ENCODE data around the gene KLHL29. TPM values are rescaled to one million over a fixed set of nuclear protein-coding genes. Genes with fewer than 3 reads are reported as not detected.

Gene KLHL29
- total and polyA plus RNA-seq, 2 donors (not counting 1 experiment from before 2014, with no cell fraction given) = 1.3 to 3.4 TPM

GRCh38 chr2:23689131-23689700 is 304.2 kb downstream of the KLHL29 start:
- no peak for DNase-seq
- no peaks in the 10 kb centered on the region for H3K9me3 Mint-ChIP-seq (ENCODE audit: insufficient read depth)
- no peak overlapping the region for H3K9ac ChIP-seq (ENCODE audit: low read length)
- 92% methylated on average over 11 of the region's 11 CpGs for WGBS (ENCODE audit: insufficient coverage)
- ChIA-PET POLR2A (no interaction called here), CTCF (no interaction called here)
- peaks cover 2% of the 10 kb centered on the region for H3K4me1 Mint-ChIP-seq
- H3K36me3 ChIP-seq (replicated peaks in 1 of 2; ENCODE audit: control extremely low read depth in 1 of 2, control insufficient read depth in 1 of 2, extremely low read depth in 1 of 2, insufficient read depth in 2 of 2, low read length in 1 of 2) = no peaks in the 10 kb centered on the region
- H3K27me3 Mint-ChIP-seq = no peaks in the 10 kb centered on the region
- no peak for ATAC-seq (ENCODE audit: low read depth)
- TF ChIP-seq EZH2 (IDR thresholded peaks at IDR 0.05; ENCODE audit: borderline replicate concordance, insufficient read depth, low read depth, low read length, poor library complexity, severe bottlenecking) = no peak
- TF ChIP-seq, protein P1, sequence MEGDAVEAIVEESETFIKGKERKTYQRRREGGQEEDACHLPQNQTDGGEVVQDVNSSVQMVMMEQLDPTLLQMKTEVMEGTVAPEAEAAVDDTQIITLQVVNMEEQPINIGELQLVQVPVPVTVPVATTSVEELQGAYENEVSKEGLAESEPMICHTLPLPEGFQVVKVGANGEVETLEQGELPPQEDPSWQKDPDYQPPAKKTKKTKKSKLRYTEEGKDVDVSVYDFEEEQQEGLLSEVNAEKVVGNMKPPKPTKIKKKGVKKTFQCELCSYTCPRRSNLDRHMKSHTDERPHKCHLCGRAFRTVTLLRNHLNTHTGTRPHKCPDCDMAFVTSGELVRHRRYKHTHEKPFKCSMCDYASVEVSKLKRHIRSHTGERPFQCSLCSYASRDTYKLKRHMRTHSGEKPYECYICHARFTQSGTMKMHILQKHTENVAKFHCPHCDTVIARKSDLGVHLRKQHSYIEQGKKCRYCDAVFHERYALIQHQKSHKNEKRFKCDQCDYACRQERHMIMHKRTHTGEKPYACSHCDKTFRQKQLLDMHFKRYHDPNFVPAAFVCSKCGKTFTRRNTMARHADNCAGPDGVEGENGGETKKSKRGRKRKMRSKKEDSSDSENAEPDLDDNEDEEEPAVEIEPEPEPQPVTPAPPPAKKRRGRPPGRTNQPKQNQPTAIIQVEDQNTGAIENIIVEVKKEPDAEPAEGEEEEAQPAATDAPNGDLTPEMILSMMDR (IDR thresholded peaks at IDR 0.05) = no peak
- H3K79me2 ChIP-seq (ENCODE audit: control insufficient read depth, insufficient read depth, low read length) = no peaks in the 10 kb centered on the region
- H3K27ac Mint-ChIP-seq = no peak overlapping the region
- H4K20me1 ChIP-seq (ENCODE audit: control insufficient read depth, insufficient read depth, low read length, poor library complexity, severe bottlenecking) = no peaks in the 10 kb centered on the region
- H3K9me3 ChIP-seq (ENCODE audit: control extremely low read depth in 1 of 3, control insufficient read depth in 2 of 3, insufficient read depth in 1 of 3, low read length in 2 of 3) = no peaks in the 10 kb centered on the region
- H3K4me3 Mint-ChIP-seq = no peak overlapping the region
- no peak overlapping the region for H3K4me2 ChIP-seq (replicated peaks; ENCODE audit: low read depth, low read length, poor library complexity, severe bottlenecking)
- intact Hi-C loops (cut with micrococcal nuclease) = no loop called here
- no peaks in the 10 kb centered on the region for H3K27me3 ChIP-seq (replicated peaks in 1 of 4; ENCODE audit: control extremely low read depth in 1 of 4, control insufficient read depth in 3 of 4, insufficient read depth in 4 of 4, low read length in 3 of 4)
- no peaks in the 10 kb centered on the region for H3K4me1 ChIP-seq (ENCODE audit: control insufficient read depth in 2 of 2, insufficient read depth in 2 of 2, low read length in 2 of 2)
- H2AFZ ChIP-seq (ENCODE audit: insufficient read depth, low read depth, low read length, poor library complexity, severe bottlenecking) = no peak overlapping the region
- no peak overlapping the region for H3K27ac ChIP-seq (ENCODE audit: low read length in 2 of 2)
- H3K4me3 ChIP-seq (ENCODE audit: control extremely low read depth in 1 of 5, extremely low read depth in 1 of 5, insufficient read depth in 1 of 5, low read depth in 2 of 5, low read length in 4 of 5) = no peak overlapping the region

DNA sequence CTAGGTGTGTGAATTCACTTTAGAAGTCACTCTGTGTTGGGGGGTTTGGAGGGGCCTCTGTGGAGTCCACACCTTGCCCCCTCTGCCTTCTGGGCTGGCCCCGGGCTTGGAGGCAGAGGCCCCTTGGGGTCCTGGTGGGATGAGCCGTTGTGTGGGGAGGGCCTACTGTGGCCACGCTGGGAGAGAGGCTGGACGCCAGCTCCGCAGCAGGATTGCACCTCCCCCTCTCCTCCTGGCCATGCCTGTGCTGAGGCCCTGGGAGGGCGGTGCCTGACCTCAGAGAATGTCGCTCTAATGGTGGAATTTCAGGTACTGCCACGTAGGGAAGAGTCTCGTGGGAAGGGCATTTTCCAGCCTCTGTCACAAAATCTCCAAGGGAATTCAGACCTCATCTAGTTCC is 304.9 kb downstream of the KLHL29 start:
- Mint-ChIP-seq H3K9me3 (ENCODE audit: insufficient read depth) (no peaks in the 10 kb centered on the region), H3K27ac (no peak overlapping the region), H3K27me3 (no peaks in the 10 kb centered on the region), H3K4me3 (no peak overlapping the region), H3K4me1 (no peaks in the 10 kb centered on the region)
- Histone ChIP-seq H3K79me2 (ENCODE audit: control insufficient read depth, insufficient read depth, low read length) (no peaks in the 10 kb centered on the region), H3K27me3 (replicated peaks in 1 of 4; ENCODE audit: control extremely low read depth in 1 of 4, control insufficient read depth in 3 of 4, insufficient read depth in 4 of 4, low read length in 3 of 4) (no peaks in the 10 kb centered on the region), H3K4me3 (ENCODE audit: control extremely low read depth in 1 of 5, extremely low read depth in 1 of 5, insufficient read depth in 1 of 5, low read depth in 2 of 5, low read length in 4 of 5) (no peak overlapping the region), H3K36me3 (replicated peaks in 1 of 2; ENCODE audit: control extremely low read depth in 1 of 2, control insufficient read depth in 1 of 2, extremely low read depth in 1 of 2, insufficient read depth in 2 of 2, low read length in 1 of 2) (no peaks in the 10 kb centered on the region), H4K20me1 (ENCODE audit: control insufficient read depth, insufficient read depth, low read length, poor library complexity, severe bottlenecking) (no peaks in the 10 kb centered on the region), H2AFZ (ENCODE audit: insufficient read depth, low read depth, low read length, poor library complexity, severe bottlenecking) (no peak overlapping the region), H3K9ac (ENCODE audit: low read length) (no peak overlapping the region), H3K27ac (ENCODE audit: low read length in 2 of 2) (no peak overlapping the region), H3K4me1 (ENCODE audit: control insufficient read depth in 2 of 2, insufficient read depth in 2 of 2, low read length in 2 of 2) (no peaks in the 10 kb centered on the region), H3K4me2 (replicated peaks; ENCODE audit: low read depth, low read length, poor library complexity, severe bottlenecking) (no peak overlapping the region), H3K9me3 (ENCODE audit: control extremely low read depth in 1 of 3, control insufficient read depth in 2 of 3, insufficient read depth in 1 of 3, low read length in 2 of 3) (no peaks in the 10 kb centered on the region)
- POLR2A ChIA-PET = no interaction called here
- ATAC-seq (ENCODE audit: low read depth) = no peak
- WGBS (ENCODE audit: insufficient coverage) = 91% methylated on average over 5 of the region's 9 CpGs
- CTCF ChIA-PET = no interaction called here
- intact Hi-C loops (cut with micrococcal nuclease) = no loop called here
- DNase-seq = no peak
- TF ChIP-seq, protein P1 (IDR thresholded peaks at IDR 0.05) = no peak
- TF ChIP-seq EZH2 (IDR thresholded peaks at IDR 0.05; ENCODE audit: borderline replicate concordance, insufficient read depth, low read depth, low read length, poor library complexity, severe bottlenecking) = no peak

Data from B cell (primary cell).